ENCODE measurements around the gene ADAT3.

DNA sequence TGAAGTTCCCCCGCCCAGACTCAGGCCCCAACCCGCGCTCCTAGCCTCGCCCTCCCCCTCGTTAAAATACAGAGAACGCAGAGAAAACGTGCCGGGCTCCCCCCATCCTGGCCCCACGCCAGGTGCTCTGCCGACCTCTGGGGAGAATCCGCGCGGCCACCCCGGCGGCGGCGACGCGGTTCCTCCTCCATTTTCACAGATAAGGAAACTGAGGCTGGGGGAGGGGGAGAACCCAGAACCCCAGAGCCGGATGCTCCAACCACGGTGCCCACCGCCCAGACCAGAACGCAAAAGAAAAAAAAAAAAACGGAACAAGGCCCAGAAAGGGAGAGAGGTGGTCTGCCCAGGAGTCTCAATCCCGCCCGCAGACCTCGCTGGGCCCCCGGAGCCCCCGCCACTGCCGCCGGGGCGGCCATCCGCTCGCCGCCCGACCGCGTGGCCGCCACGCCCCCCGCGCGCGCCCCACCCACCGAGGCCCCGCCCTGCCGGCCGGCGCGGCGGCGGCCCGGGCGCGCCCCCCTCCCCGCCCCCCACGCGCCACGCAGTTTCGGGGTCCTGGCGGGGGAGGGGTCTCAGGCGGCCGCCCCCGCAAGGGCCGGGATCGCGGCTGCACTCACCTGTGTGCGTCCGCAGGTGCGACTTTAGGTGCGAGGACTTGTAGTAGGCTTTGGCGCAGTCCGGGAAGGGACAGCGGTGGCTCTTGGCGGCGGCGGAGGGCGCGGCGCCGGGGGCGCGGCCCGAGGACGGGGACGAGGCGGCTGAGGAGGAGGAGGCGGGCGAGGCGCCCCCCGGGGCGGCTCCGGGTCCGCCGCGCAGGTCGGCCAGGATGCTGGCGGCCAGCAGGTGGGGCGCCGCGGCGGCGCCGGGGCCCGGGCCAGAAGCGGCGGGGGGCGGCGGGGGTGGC, 42.5 kb upstream of the ADAT3 start:
- TF ChIP-seq, protein P1, sequence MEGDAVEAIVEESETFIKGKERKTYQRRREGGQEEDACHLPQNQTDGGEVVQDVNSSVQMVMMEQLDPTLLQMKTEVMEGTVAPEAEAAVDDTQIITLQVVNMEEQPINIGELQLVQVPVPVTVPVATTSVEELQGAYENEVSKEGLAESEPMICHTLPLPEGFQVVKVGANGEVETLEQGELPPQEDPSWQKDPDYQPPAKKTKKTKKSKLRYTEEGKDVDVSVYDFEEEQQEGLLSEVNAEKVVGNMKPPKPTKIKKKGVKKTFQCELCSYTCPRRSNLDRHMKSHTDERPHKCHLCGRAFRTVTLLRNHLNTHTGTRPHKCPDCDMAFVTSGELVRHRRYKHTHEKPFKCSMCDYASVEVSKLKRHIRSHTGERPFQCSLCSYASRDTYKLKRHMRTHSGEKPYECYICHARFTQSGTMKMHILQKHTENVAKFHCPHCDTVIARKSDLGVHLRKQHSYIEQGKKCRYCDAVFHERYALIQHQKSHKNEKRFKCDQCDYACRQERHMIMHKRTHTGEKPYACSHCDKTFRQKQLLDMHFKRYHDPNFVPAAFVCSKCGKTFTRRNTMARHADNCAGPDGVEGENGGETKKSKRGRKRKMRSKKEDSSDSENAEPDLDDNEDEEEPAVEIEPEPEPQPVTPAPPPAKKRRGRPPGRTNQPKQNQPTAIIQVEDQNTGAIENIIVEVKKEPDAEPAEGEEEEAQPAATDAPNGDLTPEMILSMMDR (IDR thresholded peaks at IDR 0.05): peak in 1 of 6 experiments; percentile 24
- TF ChIP-seq POLR2A (IDR thresholded peaks at IDR 0.05) (no peak), EP300 (IDR thresholded peaks at IDR 0.05) (no peak)
